ENCODE measurements around the gene ZFAND3.
A peak's percentile ranks its signal among the peaks of the same experiment; 100 is the strongest.

- TF ChIP-seq CTCF (conservative IDR thresholded peaks at IDR 0.05; ENCODE audit: low read depth, low read length) (peak; percentile 66), POLR2A (IDR thresholded peaks at IDR 0.05; ENCODE audit: low read depth, low read length) (no peak), RAD21 (IDR thresholded peaks at IDR 0.05; ENCODE audit: low read length) (peak; percentile 58), MXI1 (IDR thresholded peaks at IDR 0.05; ENCODE audit: borderline replicate concordance, low read depth, low read length) (no peak), MAZ (IDR thresholded peaks at IDR 0.05; ENCODE audit: borderline replicate concordance, low read depth, low read length) (no peak), NFE2L2 (IDR thresholded peaks at IDR 0.05; ENCODE audit: low read depth, low read length) (no peak), CEBPB (IDR thresholded peaks at IDR 0.05; ENCODE audit: low read depth, low read length) (no peak)
Observed at GRCh38 chr6:37860226-37860839, 40.8 kb downstream of the ZFAND3 start.

All from IMR-90 (cell line).